Measurements from ENCODE around the gene CYP27C1. TPM values are rescaled to one million over a fixed set of nuclear protein-coding genes. Genes with fewer than 3 reads are reported as not detected.
A peak's percentile ranks its signal among the peaks of the same experiment; 100 is the strongest.

CYP27C1 gene
- total and polyA plus RNA-seq, 2 donors from 2014 or later = 0.35 TPM; not detected in 1

DNA sequence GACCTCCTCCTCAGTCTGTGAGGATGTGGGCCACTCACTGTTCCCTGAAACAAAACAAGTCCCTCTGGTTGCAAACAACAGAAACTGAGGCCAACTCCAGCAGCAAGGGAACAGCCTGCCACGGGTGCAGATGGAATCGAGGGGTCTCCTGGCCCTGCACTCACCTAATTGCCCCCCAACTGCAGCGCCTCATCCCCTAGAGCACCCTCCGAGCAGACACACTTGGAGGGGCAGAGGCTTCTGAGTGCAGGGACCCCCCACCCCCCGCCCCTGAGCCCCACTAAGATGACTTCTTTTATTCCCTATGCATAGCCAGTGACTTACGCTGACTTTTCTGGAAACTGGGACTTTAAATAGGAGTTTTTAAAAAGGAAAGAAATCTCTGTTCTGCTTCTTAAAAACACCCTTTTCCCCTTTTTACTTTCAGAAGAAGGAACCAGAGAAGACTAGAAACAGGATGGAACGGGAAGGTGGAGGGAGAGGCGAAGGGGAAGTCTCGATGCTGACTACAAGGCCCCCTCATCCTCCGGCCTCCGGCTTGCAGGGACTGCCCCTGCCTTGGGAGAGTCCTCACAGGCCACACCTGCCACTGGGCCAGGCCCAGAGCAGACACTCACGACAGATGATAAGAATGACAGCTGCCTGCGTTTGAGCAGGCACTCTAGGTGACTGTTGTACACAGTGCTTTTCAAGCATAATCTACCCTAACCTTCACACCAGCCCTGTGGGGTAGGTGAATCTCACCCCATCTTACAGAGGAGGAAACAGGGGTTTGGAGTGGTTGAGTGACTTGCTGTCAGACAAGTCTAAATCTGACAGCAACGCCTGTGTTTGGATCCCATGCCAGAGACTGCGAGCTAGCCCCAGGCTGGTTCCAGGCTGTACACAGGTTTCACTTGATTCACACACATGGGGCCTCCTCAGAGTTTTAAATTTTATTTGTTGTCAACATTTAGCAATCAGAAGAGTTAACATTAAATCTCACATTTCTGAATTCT is 85.0 kb downstream of the CYP27C1 start:
- intact Hi-C loops (cut with DNase I) = no loop called here
- TF ChIP-seq, protein P1, sequence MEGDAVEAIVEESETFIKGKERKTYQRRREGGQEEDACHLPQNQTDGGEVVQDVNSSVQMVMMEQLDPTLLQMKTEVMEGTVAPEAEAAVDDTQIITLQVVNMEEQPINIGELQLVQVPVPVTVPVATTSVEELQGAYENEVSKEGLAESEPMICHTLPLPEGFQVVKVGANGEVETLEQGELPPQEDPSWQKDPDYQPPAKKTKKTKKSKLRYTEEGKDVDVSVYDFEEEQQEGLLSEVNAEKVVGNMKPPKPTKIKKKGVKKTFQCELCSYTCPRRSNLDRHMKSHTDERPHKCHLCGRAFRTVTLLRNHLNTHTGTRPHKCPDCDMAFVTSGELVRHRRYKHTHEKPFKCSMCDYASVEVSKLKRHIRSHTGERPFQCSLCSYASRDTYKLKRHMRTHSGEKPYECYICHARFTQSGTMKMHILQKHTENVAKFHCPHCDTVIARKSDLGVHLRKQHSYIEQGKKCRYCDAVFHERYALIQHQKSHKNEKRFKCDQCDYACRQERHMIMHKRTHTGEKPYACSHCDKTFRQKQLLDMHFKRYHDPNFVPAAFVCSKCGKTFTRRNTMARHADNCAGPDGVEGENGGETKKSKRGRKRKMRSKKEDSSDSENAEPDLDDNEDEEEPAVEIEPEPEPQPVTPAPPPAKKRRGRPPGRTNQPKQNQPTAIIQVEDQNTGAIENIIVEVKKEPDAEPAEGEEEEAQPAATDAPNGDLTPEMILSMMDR (IDR thresholded peaks at IDR 0.05; ENCODE audit: borderline replicate concordance, extremely low read depth, insufficient read depth) = no peak
- H3K9ac ChIP-seq (ENCODE audit: low read length in 3 of 3) = no peak overlapping the region
- peak in 1 of 5 donors; percentile 32 for DNase-seq
- H3K4me3 ChIP-seq (ENCODE audit: low read length in 3 of 3) = no peak overlapping the region
- no peaks in the 10 kb centered on the region for H3K27me3 ChIP-seq (ENCODE audit: control insufficient read depth, insufficient read depth, low read length)
- H3K4me1 ChIP-seq (ENCODE audit: control insufficient read depth in 2 of 3, insufficient read depth in 2 of 3, low read depth in 1 of 3, low read length in 3 of 3) = peaks cover 0 to 23% (median 8%) of the 10 kb centered on the region in 3 donors
- FAIRE-seq = no peak
- no peaks in the 10 kb centered on the region for H3K9me3 ChIP-seq (ENCODE audit: control insufficient read depth in 2 of 3, insufficient read depth in 1 of 3, low read length in 3 of 3)
- H3K36me3 ChIP-seq (ENCODE audit: control insufficient read depth in 2 of 3, insufficient read depth in 3 of 3, low read length in 3 of 3) = no peaks in the 10 kb centered on the region
- H3K27ac ChIP-seq (ENCODE audit: low read depth in 2 of 2, low read length in 2 of 2) = no peak overlapping the region

DNA sequence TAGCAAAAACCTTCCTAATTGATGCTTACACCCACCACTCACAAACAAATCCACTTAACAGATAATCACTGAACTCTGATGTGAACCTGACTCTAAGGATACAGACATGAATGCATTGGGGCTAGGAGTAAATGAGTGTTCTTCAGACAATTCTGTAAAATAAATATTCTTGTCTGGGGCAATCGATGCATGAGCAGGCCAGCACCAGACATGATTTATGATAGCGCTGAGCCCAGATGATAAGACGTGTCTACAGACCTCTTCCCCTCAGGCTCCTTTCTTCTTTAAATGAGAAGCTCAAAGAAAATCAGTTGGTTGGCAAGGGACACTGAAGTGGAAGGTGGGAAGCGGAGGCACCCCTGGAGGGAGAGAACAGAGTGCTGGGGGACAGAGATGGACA is 85.9 kb downstream of the CYP27C1 start:
- Histone ChIP-seq H3K27ac (ENCODE audit: low read depth in 2 of 2, low read length in 2 of 2) (no peak overlapping the region), H3K4me3 (ENCODE audit: low read length in 3 of 3) (no peak overlapping the region), H3K4me1 (ENCODE audit: control insufficient read depth in 2 of 3, insufficient read depth in 2 of 3, low read depth in 1 of 3, low read length in 3 of 3) (peaks cover 0 to 23% (median 8%) of the 10 kb centered on the region in 3 donors), H3K9me3 (ENCODE audit: control insufficient read depth in 2 of 3, insufficient read depth in 1 of 3, low read length in 3 of 3) (no peaks in the 10 kb centered on the region), H3K27me3 (ENCODE audit: control insufficient read depth, insufficient read depth, low read length) (no peaks in the 10 kb centered on the region), H3K9ac (ENCODE audit: low read length in 3 of 3) (no peak overlapping the region), H3K36me3 (ENCODE audit: control insufficient read depth in 2 of 3, insufficient read depth in 3 of 3, low read length in 3 of 3) (no peaks in the 10 kb centered on the region)
- DNase-seq (no peak), FAIRE-seq (no peak)
- TF ChIP-seq, protein P1 (IDR thresholded peaks at IDR 0.05; ENCODE audit: borderline replicate concordance, extremely low read depth, insufficient read depth) = no peak
- intact Hi-C loops (cut with DNase I) = no loop called here

Other genes with a start within 250 kb of the CYP27C1 start
- 121 TPM for gene BIN1, start 113.1 kb downstream of the CYP27C1 start, total RNA-seq
- gene BIN1, start 113.1 kb downstream of the CYP27C1 start, polyA plus RNA-seq (ENCODE audit: insufficient read depth, low read depth, low replicate concordance) = 167 TPM
- gene ERCC3, start 73.8 kb upstream of the CYP27C1 start, total RNA-seq = 37.1 TPM
- gene ERCC3, start 73.8 kb upstream of the CYP27C1 start, polyA plus RNA-seq (ENCODE audit: insufficient read depth, low read depth, low replicate concordance) = 23.5 TPM
- gene MAP3K2, start 167.7 kb upstream of the CYP27C1 start, total RNA-seq = 65.3 TPM
- 4.9 TPM for gene MAP3K2, start 167.7 kb upstream of the CYP27C1 start, polyA plus RNA-seq (ENCODE audit: insufficient read depth, low read depth, low replicate concordance)
- gene PROC, start 198.1 kb upstream of the CYP27C1 start, total RNA-seq = 5.9 TPM
- 51.0 TPM for gene PROC, start 198.1 kb upstream of the CYP27C1 start, polyA plus RNA-seq (ENCODE audit: insufficient read depth, low read depth, low replicate concordance)

Measured in kidney (tissue), 14 donors.